ENCODE measurements around the gene PALD1.

GRCh38 chr10:70597856-70598815 lies 119.6 kb downstream of the PALD1 start:
- TF ChIP-seq POLR2A (IDR thresholded peaks at IDR 0.05; ENCODE audit: low read depth): no peak
- TF ChIP-seq POLR2AphosphoS5 (IDR thresholded peaks at IDR 0.05): no peak
- no peak for TF ChIP-seq CTCF (IDR thresholded peaks at IDR 0.05)
- no peak for TF ChIP-seq EP300 (IDR thresholded peaks at IDR 0.05)

Measured in esophagus muscularis mucosa (tissue), 4 donors.